ENCODE measurements around the gene TOMM20L. TPM values are rescaled to one million over a fixed set of nuclear protein-coding genes. Genes with fewer than 3 reads are reported as not detected.
A peak's percentile ranks its signal among the peaks of the same experiment; 100 is the strongest.

Gene TOMM20L
- total and polyA plus RNA-seq, 2 of the 13 experiments (the other 11 are each of a cell fraction or from before 2014, with no cell fraction given) = 0.46 TPM; not detected in 1

DNA sequence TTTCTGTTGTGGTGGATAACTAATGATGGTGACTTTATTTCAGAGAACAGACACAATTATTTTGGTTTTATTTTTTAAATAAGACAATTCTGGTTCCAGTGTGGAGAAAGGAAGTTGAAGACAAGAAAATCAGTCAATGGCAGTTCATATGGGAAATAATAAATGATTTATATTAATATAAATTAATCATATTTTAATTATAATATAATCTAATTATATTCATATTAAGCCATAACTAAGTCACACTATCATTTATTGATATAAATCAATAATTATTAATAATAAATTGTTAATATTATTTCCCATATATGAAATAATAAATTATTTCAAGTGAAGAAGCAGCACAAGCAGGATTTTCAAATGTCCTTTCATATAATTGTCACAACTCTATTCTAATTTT, 2.8 kb downstream of the TOMM20L start (continued):
- TF ChIP-seq YEATS4 (CRISPR knock-in tag; IDR thresholded peaks at IDR 0.05; ENCODE audit: borderline replicate concordance) (no peak), CHD2 (IDR thresholded peaks at IDR 0.05; ENCODE audit: low read depth, low read length) (no peak), PAWR (CRISPR knock-in tag; IDR thresholded peaks at IDR 0.05; ENCODE audit: borderline replicate concordance) (no peak), SP1 (IDR thresholded peaks at IDR 0.05) (no peak), SP1 (CRISPR knock-in tag; IDR thresholded peaks at IDR 0.05) (no peak)
- TF ChIP-seq, protein P1, sequence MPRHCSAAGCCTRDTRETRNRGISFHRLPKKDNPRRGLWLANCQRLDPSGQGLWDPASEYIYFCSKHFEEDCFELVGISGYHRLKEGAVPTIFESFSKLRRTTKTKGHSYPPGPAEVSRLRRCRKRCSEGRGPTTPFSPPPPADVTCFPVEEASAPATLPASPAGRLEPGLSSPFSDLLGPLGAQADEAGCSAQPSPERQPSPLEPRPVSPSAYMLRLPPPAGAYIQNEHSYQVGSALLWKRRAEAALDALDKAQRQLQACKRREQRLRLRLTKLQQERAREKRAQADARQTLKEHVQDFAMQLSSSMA (CRISPR knock-in tag; IDR thresholded peaks at IDR 0.05) = no peak
- TF ChIP-seq, protein P2, sequence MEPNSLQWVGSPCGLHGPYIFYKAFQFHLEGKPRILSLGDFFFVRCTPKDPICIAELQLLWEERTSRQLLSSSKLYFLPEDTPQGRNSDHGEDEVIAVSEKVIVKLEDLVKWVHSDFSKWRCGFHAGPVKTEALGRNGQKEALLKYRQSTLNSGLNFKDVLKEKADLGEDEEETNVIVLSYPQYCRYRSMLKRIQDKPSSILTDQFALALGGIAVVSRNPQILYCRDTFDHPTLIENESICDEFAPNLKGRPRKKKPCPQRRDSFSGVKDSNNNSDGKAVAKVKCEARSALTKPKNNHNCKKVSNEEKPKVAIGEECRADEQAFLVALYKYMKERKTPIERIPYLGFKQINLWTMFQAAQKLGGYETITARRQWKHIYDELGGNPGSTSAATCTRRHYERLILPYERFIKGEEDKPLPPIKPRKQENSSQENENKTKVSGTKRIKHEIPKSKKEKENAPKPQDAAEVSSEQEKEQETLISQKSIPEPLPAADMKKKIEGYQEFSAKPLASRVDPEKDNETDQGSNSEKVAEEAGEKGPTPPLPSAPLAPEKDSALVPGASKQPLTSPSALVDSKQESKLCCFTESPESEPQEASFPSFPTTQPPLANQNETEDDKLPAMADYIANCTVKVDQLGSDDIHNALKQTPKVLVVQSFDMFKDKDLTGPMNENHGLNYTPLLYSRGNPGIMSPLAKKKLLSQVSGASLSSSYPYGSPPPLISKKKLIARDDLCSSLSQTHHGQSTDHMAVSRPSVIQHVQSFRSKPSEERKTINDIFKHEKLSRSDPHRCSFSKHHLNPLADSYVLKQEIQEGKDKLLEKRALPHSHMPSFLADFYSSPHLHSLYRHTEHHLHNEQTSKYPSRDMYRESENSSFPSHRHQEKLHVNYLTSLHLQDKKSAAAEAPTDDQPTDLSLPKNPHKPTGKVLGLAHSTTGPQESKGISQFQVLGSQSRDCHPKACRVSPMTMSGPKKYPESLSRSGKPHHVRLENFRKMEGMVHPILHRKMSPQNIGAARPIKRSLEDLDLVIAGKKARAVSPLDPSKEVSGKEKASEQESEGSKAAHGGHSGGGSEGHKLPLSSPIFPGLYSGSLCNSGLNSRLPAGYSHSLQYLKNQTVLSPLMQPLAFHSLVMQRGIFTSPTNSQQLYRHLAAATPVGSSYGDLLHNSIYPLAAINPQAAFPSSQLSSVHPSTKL (CRISPR knock-in tag; IDR thresholded peaks at IDR 0.05) = no peak

GRCh38 chr14:58398895-58399294, 3.2 kb downstream of the TOMM20L start:
- Histone ChIP-seq H3K27ac (ENCODE audit: extremely low read length, insufficient read depth, low read length) (no peak overlapping the region), H3K9ac (ENCODE audit: insufficient read depth, low read depth, low read length) (no peak overlapping the region), H3K36me3 (replicated peaks in 1 of 2; ENCODE audit: control insufficient read depth in 1 of 2, insufficient read depth in 2 of 2, low read length in 2 of 2) (no peaks in the 10 kb centered on the region; a peak in 1 of 5 replicates), H3K4me3 (replicated peaks in 1 of 3; ENCODE audit: insufficient read depth in 1 of 3, low read depth in 2 of 3, low read length in 3 of 3) (no peak overlapping the region), H3K4me1 (ENCODE audit: insufficient read depth, low read length) (peaks cover 21% of the 10 kb centered on the region), H3K27me3 (ENCODE audit: control insufficient read depth in 1 of 2, insufficient read depth in 2 of 2, low read length in 2 of 2) (no peaks in the 10 kb centered on the region; a peak in 1 of 5 replicates), H3K4me2 (ENCODE audit: low read depth, low read length) (no peak overlapping the region), H4K20me1 (ENCODE audit: insufficient read depth, low read length) (no peaks in the 10 kb centered on the region), H2AFZ (ENCODE audit: low read length) (no peak overlapping the region), H3K9me3 (ENCODE audit: low read length) (no peaks in the 10 kb centered on the region), H3K79me2 (ENCODE audit: insufficient read depth, low read length) (no peaks in the 10 kb centered on the region)
- intact Hi-C loops (cut with micrococcal nuclease; ENCODE audit: unreplicated experiment) (no loop called here), in situ Hi-C loops (cut with HindIII; ENCODE audit: extremely low pct_ligation_motif_present, low pct_unique_long_range_greater_than_20kb) (no loop called here)
- WGBS (ENCODE audit: low lambda C conversion rate) = 68% methylated on average over 3 of the region's 3 CpGs
- DNase-seq (ENCODE audit: low spot score) (no peak), FAIRE-seq (no peak), ATAC-seq (no peak)
- no TSS peak for BruUV-seq (replicated peaks)
- no peak for TF ChIP-seq ZNF646 (CRISPR knock-in tag; IDR thresholded peaks at IDR 0.05)
- peak; percentile 71 for TF ChIP-seq CEBPB (IDR thresholded peaks at IDR 0.05; ENCODE audit: borderline replicate concordance, low read depth, low read length)
- TF ChIP-seq CEBPG (CRISPR knock-in tag; IDR thresholded peaks at IDR 0.05) = peak; percentile 45; the same call in 1 of the 2 replicates
- no peak for TF ChIP-seq KDM3A (CRISPR knock-in tag; IDR thresholded peaks at IDR 0.05; ENCODE audit: low read depth)
- POLR2A ChIA-PET = no interaction called here
- CTCF ChIA-PET (ENCODE audit: low intra/inter-chr PET ratio, low total read pairs) = no interaction called here

All from HepG2 (cell line).